Tongue (tissue), 2 donors: ENCODE data around the gene VPS13D. TPM values are rescaled to one million over a fixed set of nuclear protein-coding genes. Genes with fewer than 3 reads are reported as not detected.
"Not testable (repeated sequence)": the region's sequence is repeated elsewhere in the genome, so short reads cannot be mapped to it uniquely, and the experiment has no call there.

ENCODE experiments used
- DNase-seq: peaks from one replicate; pipeline ENCODE4 v3.0.0-alpha.2; 2015
- total RNA-seq: library from RNA; depleted of rRNA; stranded (reverse); fragments of >200 nt; gene quantifications from one replicate; pipeline ENCODE4 v1.2.3, GENCODE V29; 2014

Gene VPS13D
- total RNA-seq, 1 donor from 2014 or later: 74.1 TPM

- DNase-seq: no peak
Measured at GRCh38 chr1:12515234-12515633, 285.4 kb downstream of the VPS13D start.

GRCh38 chr1:12516741-12517140 is 286.9 kb downstream of the VPS13D start:
- DNase-seq: no peak

GRCh38 chr1:12518931-12519692 is 289.3 kb downstream of the VPS13D start:
- DNase-seq: peak; percentile 50

- peak; percentile 38 for DNase-seq
Measured at GRCh38 chr1:12519693-12520364, 290.0 kb downstream of the VPS13D start.

- DNase-seq: no peak
Measured at GRCh38 chr1:12521096-12521495, 291.3 kb downstream of the VPS13D start.

- DNase-seq: not testable (repeated sequence)
Measured at GRCh38 chr1:12522780-12523179, 292.9 kb downstream of the VPS13D start.

- no peak for DNase-seq
Measured at GRCh38 chr1:12524266-12524665, 294.4 kb downstream of the VPS13D start.

- no peak for DNase-seq
Measured at GRCh38 chr1:12525311-12526181, 295.7 kb downstream of the VPS13D start.

- DNase-seq: no peak
Measured at GRCh38 chr1:12527564-12527963, 297.7 kb downstream of the VPS13D start.

GRCh38 chr1:12528021-12528852 is 298.4 kb downstream of the VPS13D start:
- no peak for DNase-seq

GRCh38 chr1:12529640-12530174 is 299.9 kb downstream of the VPS13D start:
- DNase-seq: no peak

- DNase-seq: no peak
Measured at GRCh38 chr1:12530462-12531178, 300.8 kb downstream of the VPS13D start.

GRCh38 chr1:12531179-12531499 is 301.3 kb downstream of the VPS13D start:
- no peak for DNase-seq

- DNase-seq: no peak
Measured at GRCh38 chr1:12532405-12533315, 302.8 kb downstream of the VPS13D start.

- no peak for DNase-seq
Measured at GRCh38 chr1:12536023-12536639, 306.3 kb downstream of the VPS13D start.

GRCh38 chr1:12537294-12537693 is 307.5 kb downstream of the VPS13D start:
- DNase-seq: no peak

- no peak for DNase-seq
Measured at GRCh38 chr1:12537906-12538461, 308.2 kb downstream of the VPS13D start.

GRCh38 chr1:12538536-12538935 is 308.7 kb downstream of the VPS13D start:
- DNase-seq: not testable (repeated sequence)

GRCh38 chr1:12539320-12539704 is 309.5 kb downstream of the VPS13D start:
- no peak for DNase-seq
